ENCODE data around the gene SHISA3. TPM values are rescaled to one million over a fixed set of nuclear protein-coding genes. Genes with fewer than 3 reads are reported as not detected.

The SHISA3 gene
- total RNA-seq, 1 donor from 2014 or later: under 0.01 TPM

GRCh38 chr4:42391355-42391664, 6.0 kb upstream of the SHISA3 start:
- no peak for FAIRE-seq
- no peak for DNase-seq (ENCODE audit: low spot score in 2 of 2)

DNA sequence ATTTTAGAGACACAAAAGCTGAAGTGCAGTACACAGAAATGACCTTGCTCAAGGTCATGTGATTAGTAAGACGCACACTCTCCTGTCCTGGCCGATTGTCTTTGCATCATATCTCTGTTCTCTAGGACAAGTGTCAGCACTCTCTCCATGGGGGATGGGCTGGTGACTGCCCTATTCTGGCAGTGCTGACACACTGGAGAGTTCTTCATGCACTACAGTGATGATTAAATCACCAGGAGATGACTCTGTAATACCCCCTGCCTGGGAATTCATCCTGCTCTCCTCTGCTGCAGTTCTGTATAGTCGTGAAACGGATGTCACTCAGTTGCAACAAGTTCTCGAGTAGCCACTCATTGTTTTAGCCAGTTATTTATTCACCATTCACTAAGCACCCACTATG, 5.3 kb upstream of the SHISA3 start:
- no peak for FAIRE-seq
- no peak for DNase-seq (ENCODE audit: low spot score in 2 of 2)

- DNase-seq (ENCODE audit: low spot score in 2 of 2) (no peak), FAIRE-seq (no peak)
These were observed 4.9 kb upstream of the SHISA3 start for GRCh38 chr4:42392436-42392835.

GRCh38 chr4:42395595-42395994, 1.7 kb upstream of the SHISA3 start:
- FAIRE-seq: no peak
- no peak for DNase-seq (ENCODE audit: low spot score in 2 of 2)

- DNase-seq (ENCODE audit: low spot score in 2 of 2): no peak
- no peak for FAIRE-seq
These were observed 932 bp upstream of the SHISA3 start for GRCh38 chr4:42396361-42396751.

DNA sequence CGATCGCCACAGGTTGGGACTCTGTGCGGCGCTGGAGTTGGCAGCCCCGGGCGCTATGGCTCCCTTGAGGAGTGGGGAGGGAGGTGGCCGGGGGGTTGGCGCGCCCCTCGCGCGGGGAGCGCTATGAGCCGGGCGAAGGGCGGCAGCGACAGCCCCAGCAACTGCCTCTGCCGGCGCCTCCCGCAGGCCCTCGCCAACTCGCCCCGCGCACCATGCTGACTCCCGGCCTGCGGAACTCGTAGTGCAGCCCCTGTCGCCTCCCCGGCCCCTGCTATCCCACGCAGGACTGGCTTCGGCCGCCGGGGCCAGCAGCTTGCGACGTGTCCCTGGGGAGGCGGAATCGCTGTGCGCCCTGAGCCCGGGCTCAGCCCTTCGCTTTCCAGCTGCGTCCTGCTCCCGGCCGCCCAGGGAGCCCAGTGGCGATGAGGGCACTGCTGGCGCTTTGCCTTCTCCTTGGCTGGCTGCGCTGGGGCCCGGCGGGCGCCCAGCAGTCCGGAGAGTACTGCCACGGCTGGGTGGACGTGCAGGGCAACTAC, 415 bp downstream of the SHISA3 start:
- FAIRE-seq (no peak), DNase-seq (ENCODE audit: low spot score in 2 of 2) (no peak)

DNA sequence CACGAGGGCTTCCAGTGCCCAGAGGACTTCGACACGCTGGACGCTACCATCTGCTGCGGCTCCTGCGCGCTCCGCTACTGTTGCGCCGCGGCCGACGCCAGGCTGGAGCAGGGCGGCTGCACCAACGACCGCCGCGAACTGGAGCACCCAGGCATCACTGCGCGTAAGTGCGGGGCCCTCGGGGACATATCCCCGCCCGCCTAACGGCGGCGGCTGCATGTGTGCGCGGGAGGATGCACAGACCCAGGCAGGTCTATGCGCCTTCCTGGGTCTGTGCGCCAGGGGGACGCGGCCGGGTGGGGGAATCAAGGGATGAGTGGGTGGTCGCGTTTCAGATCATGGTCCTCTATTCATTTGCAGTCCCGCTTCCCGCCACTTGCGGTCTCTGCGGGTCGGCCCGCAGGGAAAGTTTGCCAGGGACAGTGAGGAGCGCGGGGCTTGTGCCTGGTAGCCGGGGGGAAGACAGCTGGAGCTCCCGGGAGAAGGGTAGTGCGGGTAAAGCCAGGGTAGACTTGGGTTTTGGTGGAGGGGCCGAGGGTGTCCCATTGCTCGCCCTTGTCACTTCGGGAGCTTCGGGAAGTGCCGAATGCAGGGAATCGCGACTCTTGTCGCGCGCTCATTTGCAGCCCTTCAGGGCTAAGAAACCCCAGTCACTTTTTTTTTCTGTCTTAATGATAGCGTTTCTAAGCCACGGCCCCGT, 1.0 kb downstream of the SHISA3 start:
- FAIRE-seq: no peak
- no peak for DNase-seq (ENCODE audit: low spot score in 2 of 2)

DNA sequence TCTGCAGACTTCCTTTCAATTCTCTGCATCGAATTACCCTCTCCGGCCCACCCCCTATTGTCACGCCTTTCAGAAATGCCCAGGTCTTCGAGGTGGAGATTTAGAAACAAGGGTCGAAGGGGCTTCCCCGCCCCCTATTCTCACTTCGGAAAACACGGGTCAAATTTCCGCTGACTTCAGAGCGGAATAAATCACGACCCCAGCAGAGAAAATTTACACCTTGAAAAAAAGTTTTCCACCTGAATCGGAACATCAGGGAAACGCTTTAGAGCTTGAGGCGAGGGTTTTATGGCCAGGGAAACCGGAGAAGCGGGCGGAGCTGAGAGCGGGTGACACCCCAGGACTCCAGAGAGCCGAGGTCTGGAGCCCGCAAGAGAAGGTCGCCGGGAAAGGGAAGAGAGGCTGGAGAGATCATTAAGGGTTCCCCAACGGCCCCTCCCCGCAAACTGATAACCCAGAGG, 1.6 kb downstream of the SHISA3 start:
- FAIRE-seq (no peak), DNase-seq (ENCODE audit: low spot score in 2 of 2) (no peak)

DNA sequence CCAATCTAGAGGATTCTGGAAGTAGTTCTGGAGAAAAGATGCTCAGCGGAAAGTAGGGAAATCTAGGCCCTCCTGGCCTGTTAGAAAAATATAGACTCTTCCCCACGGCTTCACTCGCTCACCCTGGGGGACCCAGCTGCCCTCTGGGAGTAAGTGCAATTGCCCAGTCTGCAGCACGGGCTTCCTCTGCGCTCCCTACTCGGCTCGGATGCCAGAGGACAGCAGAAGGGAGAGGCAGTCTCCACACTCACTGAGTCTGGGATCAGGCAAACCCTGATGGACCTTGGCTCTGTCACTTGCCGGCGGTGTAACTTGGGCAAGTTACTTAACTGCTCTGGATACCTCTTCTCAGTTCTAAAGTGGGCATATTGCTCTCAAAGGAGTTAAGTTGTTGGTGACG, 2.1 kb downstream of the SHISA3 start:
- DNase-seq (ENCODE audit: low spot score in 2 of 2) (no peak), FAIRE-seq (no peak)

GRCh38 chr4:42401171-42401570, 3.9 kb downstream of the SHISA3 start:
- no peak for FAIRE-seq
- DNase-seq (ENCODE audit: low spot score in 2 of 2): no peak

- no peak for DNase-seq (ENCODE audit: low spot score in 2 of 2)
These were observed 6.7 kb downstream of the SHISA3 start for GRCh38 chr4:42404001-42404400.

GRCh38 chr4:42410446-42410845, 13.2 kb downstream of the SHISA3 start:
- FAIRE-seq (no peak), DNase-seq (ENCODE audit: low spot score in 2 of 2) (no peak)

More at GRCh38 chr4:42404001-42404400, 6.7 kb downstream of the SHISA3 start:
- FAIRE-seq: no peak

DNA sequence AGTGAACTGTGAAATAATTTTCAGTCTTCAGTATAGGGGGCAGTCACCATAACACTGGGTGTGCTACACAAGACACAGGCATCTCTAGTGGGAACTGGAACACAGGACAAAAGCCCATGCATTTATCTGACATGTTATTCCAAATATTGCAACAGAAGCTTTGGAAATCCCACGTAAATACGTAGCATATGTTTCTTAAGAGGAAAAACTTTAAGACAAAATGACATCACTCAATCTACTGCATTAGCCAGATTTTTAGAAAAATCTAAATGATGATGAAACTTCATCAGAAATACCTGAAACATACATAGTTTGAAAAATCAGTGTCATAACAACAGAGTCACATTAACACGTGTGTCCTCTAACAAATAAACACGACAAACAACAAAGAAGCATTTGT, 14.5 kb downstream of the SHISA3 start:
- DNase-seq (ENCODE audit: low spot score in 2 of 2): no peak
- no peak for FAIRE-seq

DNA sequence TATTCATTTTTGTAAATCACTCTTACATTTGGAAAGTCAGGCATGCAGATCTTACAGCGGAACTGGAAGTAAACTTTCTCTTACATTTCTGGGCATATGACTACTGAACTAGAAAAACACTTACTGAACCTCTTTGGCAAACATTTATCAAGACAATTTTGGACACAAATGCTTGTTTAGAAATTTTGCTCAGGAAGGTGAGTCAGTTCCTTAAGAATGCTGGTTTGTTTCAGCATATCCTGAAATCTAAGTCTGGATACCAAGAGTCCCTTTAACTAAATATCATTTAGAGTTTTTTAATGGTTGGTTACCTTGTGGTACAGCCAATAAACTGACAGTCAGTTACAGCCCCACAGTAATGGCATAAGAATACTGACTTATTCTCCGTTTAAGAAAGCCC, 15.0 kb downstream of the SHISA3 start:
- DNase-seq (ENCODE audit: low spot score in 2 of 2) (no peak), FAIRE-seq (no peak)

GRCh38 chr4:42415281-42415680, 18.0 kb downstream of the SHISA3 start:
- peak; percentile 15 for FAIRE-seq

GRCh38 chr4:42416017-42416416, 18.7 kb downstream of the SHISA3 start:
- no peak for DNase-seq (ENCODE audit: low spot score in 2 of 2)
- FAIRE-seq: no peak

More at GRCh38 chr4:42415281-42415680, 18.0 kb downstream of the SHISA3 start:
- DNase-seq (ENCODE audit: low spot score in 2 of 2): no peak

DNA sequence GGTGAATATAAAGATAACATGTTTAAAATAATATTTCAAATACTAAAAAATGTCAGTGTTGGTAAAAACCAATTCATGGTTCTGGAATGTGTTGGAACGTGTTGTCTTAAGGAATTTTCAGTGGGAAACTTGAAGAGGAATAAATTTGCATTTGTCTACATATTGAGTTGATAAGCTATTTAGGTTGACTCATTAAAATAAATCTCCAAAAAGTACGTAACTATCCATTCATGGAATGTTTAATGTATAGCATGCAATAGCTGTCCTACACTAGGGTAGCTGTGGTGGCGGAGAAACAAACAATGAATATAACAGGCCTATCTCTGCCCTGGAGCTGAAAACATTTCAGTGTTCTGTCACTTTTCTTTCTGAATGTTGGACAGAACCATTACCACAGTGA, 20.3 kb downstream of the SHISA3 start:
- FAIRE-seq (no peak), DNase-seq (ENCODE audit: low spot score in 2 of 2) (no peak)

DNA sequence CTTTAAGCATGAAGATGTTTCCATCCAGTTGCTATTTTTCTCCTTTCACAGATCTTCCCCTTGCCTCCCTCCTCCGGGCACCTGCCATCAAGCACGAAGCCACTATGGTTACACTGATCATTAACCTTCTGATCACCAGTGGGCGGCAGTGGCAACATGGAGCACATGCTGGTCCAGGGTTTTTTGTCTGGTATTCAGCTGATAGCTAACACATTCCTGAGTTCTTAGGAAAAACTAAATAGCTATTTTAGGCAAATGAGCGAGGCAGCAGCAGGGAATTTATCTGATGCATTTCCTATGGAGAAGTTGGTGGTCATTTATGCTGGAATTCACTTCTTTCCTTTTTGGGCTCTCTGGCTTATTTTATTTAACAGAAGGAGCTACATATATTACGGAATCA, 22.9 kb downstream of the SHISA3 start:
- DNase-seq (ENCODE audit: low spot score in 2 of 2) (no peak), FAIRE-seq (no peak)

DNA sequence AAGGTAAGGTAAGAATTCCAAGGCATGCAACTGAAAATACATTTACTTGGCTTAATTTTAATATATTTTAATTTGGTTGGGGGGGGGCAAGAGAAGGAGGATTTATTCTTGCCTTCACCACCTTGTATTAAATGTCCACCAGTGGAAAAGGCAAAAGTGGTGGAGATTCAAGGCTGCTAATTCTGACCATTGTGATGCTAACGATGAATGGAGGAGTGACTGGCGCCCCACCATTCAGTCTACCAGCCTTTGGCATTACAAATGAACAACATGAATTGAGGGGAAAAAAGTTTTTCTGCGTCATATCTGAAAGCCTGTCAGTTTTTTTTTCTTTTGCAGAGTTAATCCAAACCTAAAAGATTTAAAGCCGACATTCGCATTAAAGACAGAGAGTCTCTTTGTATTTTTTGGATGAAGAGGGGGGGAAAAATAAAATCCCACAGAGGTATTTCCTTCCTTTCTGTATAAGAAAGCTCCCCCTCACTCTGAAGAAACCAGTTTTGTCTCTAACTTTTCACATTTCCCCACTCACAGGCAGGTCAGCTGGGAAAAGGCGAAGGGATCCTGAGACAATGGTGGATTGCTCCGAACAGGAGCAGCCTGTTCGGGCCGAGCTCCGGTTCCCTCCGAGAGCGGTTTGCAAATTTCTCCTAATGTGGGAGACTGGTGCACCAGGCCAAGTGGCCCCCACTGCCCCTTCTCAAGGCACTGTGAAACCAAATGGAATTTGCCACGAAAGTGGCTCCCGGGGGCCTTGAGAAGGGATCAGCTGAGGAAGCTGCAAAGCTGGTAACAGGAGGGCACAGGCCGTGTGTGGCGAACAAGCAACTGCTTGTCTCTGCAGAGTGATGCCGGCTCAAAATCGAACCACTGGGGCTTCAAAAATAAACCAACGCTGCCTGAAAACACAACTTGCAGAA, 28.1 kb downstream of the SHISA3 start:
- DNase-seq (ENCODE audit: low spot score in 2 of 2): no peak
- FAIRE-seq: no peak

DNA sequence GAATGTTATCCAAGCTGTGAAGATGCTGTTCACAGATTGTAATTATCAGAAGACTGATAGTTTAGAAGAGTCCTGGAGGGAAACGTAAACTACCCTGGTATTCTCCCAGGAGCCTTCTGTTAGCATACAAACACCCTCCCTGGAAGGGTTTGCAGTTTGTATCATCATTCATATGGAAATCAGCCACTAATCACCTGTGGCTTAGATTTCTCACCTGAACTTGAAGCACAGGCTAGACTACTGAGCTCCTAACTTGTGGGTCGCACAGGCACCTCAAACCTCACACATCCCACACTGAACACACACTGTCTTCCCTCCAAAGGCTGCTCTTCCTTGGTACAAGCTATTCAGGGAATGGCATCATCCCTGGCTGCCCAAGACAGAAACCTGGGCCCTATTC, 30.7 kb downstream of the SHISA3 start:
- FAIRE-seq (no peak), DNase-seq (ENCODE audit: low spot score in 2 of 2) (no peak)

DNA sequence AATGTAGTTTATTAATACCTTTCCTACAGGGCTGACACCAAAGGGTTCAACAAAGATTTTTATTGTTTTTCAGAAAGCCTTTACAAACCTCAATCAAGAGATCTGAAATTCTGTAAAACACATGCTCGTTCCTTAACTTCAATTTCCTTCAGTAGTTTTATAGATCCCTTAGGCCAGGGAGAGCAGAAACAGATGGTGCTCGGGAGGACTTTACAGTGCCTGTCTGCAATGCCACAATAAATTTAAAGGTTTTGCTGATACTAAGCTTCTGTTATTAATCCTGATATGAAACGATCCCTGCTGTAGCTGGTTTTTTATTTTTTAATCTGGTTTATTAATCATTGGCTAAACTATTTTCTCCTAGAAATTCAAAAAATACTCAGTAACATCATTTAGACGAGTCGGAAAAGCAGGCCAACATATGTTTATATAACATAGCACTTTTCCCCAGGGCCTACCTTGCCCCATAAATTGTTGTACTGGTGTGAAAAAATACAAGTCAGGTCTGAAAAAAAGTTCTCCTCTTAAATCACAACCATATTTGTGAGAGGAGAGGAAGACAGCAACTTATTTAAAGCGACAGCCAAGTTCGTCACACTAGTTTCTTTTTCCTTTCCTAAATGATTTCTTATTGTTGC, 39.8 kb downstream of the SHISA3 start:
- no peak for FAIRE-seq

More for the DNA sequence above, 39.8 kb downstream of the SHISA3 start:
- no peak for DNase-seq (ENCODE audit: low spot score in 2 of 2)

Measured in frontal cortex (tissue), 4 donors.